ENCODE measurements around the gene TROAP. TPM values are rescaled to one million over a fixed set of nuclear protein-coding genes. Genes with fewer than 3 reads are reported as not detected.

TROAP gene
- total RNA-seq, 2 donors from 2014 or later: 0.27 to 0.99 TPM

DNA sequence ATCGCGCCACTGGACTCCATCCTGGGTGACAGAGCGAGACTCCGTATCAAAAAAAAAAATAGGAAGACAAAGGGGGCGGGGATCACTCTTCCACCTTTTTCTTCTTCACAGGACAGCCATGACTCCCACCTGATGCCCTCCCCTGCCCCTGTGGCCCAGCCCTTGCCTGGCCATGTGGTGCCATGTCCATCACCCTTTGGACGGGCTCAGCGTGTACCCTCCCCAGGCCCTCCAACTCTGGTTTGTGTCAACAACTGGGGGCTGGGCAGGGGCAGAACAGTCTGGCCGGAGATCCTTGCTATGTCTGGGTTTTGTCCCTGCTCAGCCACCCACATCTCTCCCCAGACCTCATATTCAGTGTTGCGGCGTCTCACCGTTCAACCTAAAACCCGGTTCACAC lies 5.8 kb downstream of the TROAP start:
- H3K9me3 ChIP-seq: no peaks in the 10 kb centered on the region
- peaks cover 0 to 1% of the 10 kb centered on the region in 2 donors for H3K4me1 ChIP-seq (ENCODE audit: control insufficient read depth in 1 of 2, low read depth in 2 of 2)
- no peaks in the 10 kb centered on the region for H3K36me3 ChIP-seq
- H3K27ac ChIP-seq: no peak overlapping the region
- H3K4me3 ChIP-seq: no peak overlapping the region
- TF ChIP-seq, protein P1, sequence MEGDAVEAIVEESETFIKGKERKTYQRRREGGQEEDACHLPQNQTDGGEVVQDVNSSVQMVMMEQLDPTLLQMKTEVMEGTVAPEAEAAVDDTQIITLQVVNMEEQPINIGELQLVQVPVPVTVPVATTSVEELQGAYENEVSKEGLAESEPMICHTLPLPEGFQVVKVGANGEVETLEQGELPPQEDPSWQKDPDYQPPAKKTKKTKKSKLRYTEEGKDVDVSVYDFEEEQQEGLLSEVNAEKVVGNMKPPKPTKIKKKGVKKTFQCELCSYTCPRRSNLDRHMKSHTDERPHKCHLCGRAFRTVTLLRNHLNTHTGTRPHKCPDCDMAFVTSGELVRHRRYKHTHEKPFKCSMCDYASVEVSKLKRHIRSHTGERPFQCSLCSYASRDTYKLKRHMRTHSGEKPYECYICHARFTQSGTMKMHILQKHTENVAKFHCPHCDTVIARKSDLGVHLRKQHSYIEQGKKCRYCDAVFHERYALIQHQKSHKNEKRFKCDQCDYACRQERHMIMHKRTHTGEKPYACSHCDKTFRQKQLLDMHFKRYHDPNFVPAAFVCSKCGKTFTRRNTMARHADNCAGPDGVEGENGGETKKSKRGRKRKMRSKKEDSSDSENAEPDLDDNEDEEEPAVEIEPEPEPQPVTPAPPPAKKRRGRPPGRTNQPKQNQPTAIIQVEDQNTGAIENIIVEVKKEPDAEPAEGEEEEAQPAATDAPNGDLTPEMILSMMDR (IDR thresholded peaks at IDR 0.05): no peak
- H3K27me3 ChIP-seq (replicated peaks; ENCODE audit: insufficient read depth): no peaks in the 10 kb centered on the region
- ATAC-seq (ENCODE audit: insufficient number of reproducible peaks, low FRiP score, low read depth): no peak
- DNase-seq (ENCODE audit: low spot score): no peak

DNA sequence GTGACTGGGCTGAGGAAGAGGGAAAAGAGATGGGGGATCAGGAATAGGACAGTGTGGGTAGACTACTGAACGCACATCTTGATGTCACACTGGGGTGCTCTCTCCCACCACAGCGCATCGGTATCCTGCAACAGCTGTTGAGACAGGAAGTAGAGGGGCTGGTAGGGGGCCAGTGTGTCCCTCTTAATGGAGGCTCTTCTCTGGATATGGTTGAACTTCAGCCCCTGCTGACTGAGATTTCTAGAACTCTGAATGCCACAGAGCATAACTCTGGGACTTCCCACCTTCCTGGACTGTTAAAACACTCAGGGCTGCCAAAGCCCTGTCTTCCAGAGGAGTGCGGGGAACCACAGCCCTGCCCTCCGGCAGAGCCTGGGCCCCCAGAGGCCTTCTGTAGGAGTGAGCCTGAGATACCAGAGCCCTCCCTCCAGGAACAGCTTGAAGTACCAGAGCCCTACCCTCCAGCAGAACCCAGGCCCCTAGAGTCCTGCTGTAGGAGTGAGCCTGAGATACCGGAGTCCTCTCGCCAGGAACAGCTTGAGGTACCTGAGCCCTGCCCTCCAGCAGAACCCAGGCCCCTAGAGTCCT lies 7.1 kb downstream of the TROAP start:
- DNase-seq (ENCODE audit: low spot score) (no peak), ATAC-seq (ENCODE audit: insufficient number of reproducible peaks, low FRiP score, low read depth) (no peak)
- no peak overlapping the region for H3K4me3 ChIP-seq
- no peaks in the 10 kb centered on the region for H3K9me3 ChIP-seq
- H3K27ac ChIP-seq: no peak overlapping the region
- H3K36me3 ChIP-seq: no peaks in the 10 kb centered on the region
- TF ChIP-seq, protein P1 (IDR thresholded peaks at IDR 0.05): no peak
- H3K27me3 ChIP-seq (replicated peaks; ENCODE audit: insufficient read depth): no peaks in the 10 kb centered on the region
- no peaks in the 10 kb centered on the region for H3K4me1 ChIP-seq (ENCODE audit: control insufficient read depth in 1 of 2, low read depth in 2 of 2)

DNA sequence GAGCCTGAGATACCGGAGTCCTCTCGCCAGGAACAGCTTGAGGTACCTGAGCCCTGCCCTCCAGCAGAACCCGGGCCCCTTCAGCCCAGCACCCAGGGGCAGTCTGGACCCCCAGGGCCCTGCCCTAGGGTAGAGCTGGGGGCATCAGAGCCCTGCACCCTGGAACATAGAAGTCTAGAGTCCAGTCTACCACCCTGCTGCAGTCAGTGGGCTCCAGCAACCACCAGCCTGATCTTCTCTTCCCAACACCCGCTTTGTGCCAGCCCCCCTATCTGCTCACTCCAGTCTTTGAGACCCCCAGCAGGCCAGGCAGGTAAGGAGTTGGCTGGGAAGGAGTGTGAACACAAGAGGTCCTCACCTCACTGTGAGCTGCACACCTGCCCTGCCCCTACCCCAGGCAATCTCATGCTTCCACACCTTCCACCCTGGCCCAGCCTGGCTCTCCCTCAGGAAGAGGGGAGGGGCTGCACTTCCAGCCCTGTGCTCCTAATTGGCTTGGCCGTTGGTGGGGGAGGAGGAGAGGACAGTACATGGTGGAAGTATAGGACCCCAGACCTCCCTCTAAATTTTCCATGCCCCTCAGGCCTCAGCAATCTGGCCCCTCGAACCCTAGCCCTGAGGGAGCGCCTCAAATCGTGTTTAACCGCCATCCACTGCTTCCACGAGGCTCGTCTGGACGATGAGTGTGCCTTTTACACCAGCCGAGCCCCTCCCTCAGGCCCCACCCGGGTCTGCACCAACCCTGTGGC lies 7.8 kb downstream of the TROAP start:
- H3K9me3 ChIP-seq: no peaks in the 10 kb centered on the region
- TF ChIP-seq, protein P1 (IDR thresholded peaks at IDR 0.05): no peak
- no peaks in the 10 kb centered on the region for H3K27me3 ChIP-seq (replicated peaks; ENCODE audit: insufficient read depth)
- no peak overlapping the region for H3K27ac ChIP-seq
- ATAC-seq (ENCODE audit: insufficient number of reproducible peaks, low FRiP score, low read depth) (no peak), DNase-seq (ENCODE audit: low spot score) (no peak)
- H3K4me1 ChIP-seq (ENCODE audit: control insufficient read depth in 1 of 2, low read depth in 2 of 2): no peaks in the 10 kb centered on the region
- no peak overlapping the region for H3K4me3 ChIP-seq
- no peaks in the 10 kb centered on the region for H3K36me3 ChIP-seq

DNA sequence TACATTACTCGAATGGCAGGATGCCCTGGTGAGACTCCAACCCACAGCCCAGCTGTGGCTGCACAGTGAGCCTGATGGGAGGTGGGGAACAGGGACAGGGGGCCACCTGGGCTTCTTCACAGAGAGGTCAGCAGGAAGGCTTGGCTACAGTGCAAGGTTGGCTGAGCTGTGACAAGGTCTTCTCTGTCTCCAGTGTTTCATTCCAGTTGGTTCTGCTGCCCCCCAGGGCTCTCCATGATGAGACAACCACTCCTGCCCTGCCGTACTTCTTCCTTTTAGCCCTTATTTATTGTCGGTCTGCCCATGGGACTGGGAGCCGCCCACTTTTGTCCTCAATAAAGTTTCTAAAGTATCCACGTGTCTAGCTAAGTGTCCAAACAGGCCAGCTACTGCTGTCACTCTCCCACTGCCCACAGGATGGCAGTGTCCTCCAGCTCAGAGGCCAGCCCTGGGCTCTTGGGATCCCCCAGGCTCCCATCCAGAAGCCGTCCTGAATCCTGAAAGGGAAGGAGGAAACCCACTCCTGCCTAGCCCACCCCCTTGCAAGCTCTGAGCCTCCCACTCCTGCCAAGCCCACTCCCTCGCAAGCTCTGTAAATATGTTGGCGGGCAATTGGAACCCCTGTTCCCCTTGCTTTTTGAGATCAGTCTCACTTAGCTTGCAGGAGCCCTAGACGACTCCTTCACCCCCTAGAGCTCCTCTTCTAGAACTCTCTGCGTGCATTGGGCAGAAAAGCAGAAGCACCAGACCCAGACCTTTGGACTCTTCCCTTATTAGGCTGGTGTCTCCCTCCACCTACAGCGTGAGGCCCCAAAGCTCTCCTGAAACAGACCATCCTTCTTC lies 8.5 kb downstream of the TROAP start:
- Histone ChIP-seq H3K4me1 (ENCODE audit: control insufficient read depth in 1 of 2, low read depth in 2 of 2) (peaks cover 0 to under 1% of the 10 kb centered on the region in 2 donors), H3K27me3 (replicated peaks; ENCODE audit: insufficient read depth) (peaks cover 6% of the 10 kb centered on the region), H3K27ac (no peak overlapping the region), H3K9me3 (no peaks in the 10 kb centered on the region), H3K36me3 (no peaks in the 10 kb centered on the region), H3K4me3 (no peak overlapping the region)
- TF ChIP-seq, protein P1 (IDR thresholded peaks at IDR 0.05): peak; percentile 72
- peak; percentile 53 for ATAC-seq (ENCODE audit: insufficient number of reproducible peaks, low FRiP score, low read depth)
- no peak for DNase-seq (ENCODE audit: low spot score)

DNA sequence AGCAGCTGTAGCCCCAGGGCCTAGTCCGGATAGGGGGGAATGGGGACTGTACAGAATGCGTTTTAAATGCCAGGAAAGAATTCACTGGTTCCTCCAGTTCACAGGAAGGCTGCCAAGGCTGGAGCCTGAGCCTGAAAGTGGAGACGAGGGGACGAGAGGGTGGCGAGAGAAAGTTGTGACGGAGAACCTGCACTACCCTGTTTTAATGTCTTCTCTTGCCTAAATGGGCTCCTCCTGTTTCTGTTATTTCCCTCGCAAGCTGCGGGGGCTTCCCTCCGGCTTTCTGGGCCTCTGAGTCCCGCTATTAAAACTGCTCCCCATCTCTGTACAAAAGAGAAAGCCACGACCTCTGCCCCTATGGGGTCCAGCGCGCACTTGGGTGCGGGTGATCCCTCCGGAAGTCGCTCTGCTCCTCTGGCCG lies 9.4 kb downstream of the TROAP start:
- TF ChIP-seq, protein P1 (IDR thresholded peaks at IDR 0.05): no peak
- Histone ChIP-seq H3K27me3 (replicated peaks; ENCODE audit: insufficient read depth) (peaks cover 6% of the 10 kb centered on the region), H3K4me1 (ENCODE audit: control insufficient read depth in 1 of 2, low read depth in 2 of 2) (peaks cover 0 to 8% of the 10 kb centered on the region in 2 donors), H3K36me3 (no peaks in the 10 kb centered on the region), H3K27ac (no peak overlapping the region), H3K4me3 (no peak overlapping the region), H3K9me3 (no peaks in the 10 kb centered on the region)
- DNase-seq (ENCODE audit: low spot score) (no peak), ATAC-seq (ENCODE audit: insufficient number of reproducible peaks, low FRiP score, low read depth) (no peak)

Measured in thoracic aorta (tissue), 2 donors.